ENCODE results near the gene TAF5L.
"Not testable (repeated sequence)": the region's sequence is repeated elsewhere in the genome, so short reads cannot be mapped to it uniquely, and the experiment has no call there.

The TAF5L gene

GRCh38 chr1:229570891-229571516, 54.9 kb downstream of the TAF5L start:
- in situ Hi-C loops (cut with HindIII; ENCODE audit: low pct_unique_long_range_greater_than_20kb, low sequenced_read_pairs), result no loop called here
- no peak for DNase-seq (ENCODE audit: low read depth in 1 of 2, low spot score in 1 of 2)
- TF ChIP-seq JUND (IDR thresholded peaks at IDR 0.05; ENCODE audit: low read depth), result no peak

- in situ Hi-C loops (cut with HindIII; ENCODE audit: low pct_unique_long_range_greater_than_20kb, low sequenced_read_pairs), result no loop called here
- no peak for DNase-seq (ENCODE audit: low read depth in 1 of 2, low spot score in 1 of 2)
- no peak for TF ChIP-seq JUND (IDR thresholded peaks at IDR 0.05; ENCODE audit: low read depth)
These were observed 55.6 kb downstream of the TAF5L start for GRCh38 chr1:229570305-229570704.

- TF ChIP-seq JUND (IDR thresholded peaks at IDR 0.05; ENCODE audit: low read depth), result no peak
- no peak for DNase-seq (ENCODE audit: low read depth in 1 of 2, low spot score in 1 of 2)
- in situ Hi-C loops (cut with HindIII; ENCODE audit: low pct_unique_long_range_greater_than_20kb, low sequenced_read_pairs), result no loop called here
These were observed 58.6 kb downstream of the TAF5L start for GRCh38 chr1:229567109-229567868.

- TF ChIP-seq JUND (IDR thresholded peaks at IDR 0.05; ENCODE audit: low read depth), result no peak
- DNase-seq (ENCODE audit: low read depth in 1 of 2, low spot score in 1 of 2), result no peak
- in situ Hi-C loops (cut with HindIII; ENCODE audit: low pct_unique_long_range_greater_than_20kb, low sequenced_read_pairs), result no loop called here
These were observed 62.2 kb downstream of the TAF5L start for GRCh38 chr1:229563701-229564100.

- no peak for TF ChIP-seq JUND (IDR thresholded peaks at IDR 0.05; ENCODE audit: low read depth)
- no peak for DNase-seq (ENCODE audit: low read depth in 1 of 2, low spot score in 1 of 2)
- in situ Hi-C loops (cut with HindIII; ENCODE audit: low pct_unique_long_range_greater_than_20kb, low sequenced_read_pairs), result no loop called here
These were observed 62.7 kb downstream of the TAF5L start for GRCh38 chr1:229563241-229563640.

- no peak for TF ChIP-seq JUND (IDR thresholded peaks at IDR 0.05; ENCODE audit: low read depth)
- no peak for DNase-seq (ENCODE audit: low read depth in 1 of 2, low spot score in 1 of 2)
- in situ Hi-C loops (cut with HindIII; ENCODE audit: low pct_unique_long_range_greater_than_20kb, low sequenced_read_pairs), result no loop called here
These were observed 63.2 kb downstream of the TAF5L start for GRCh38 chr1:229562686-229563085.

GRCh38 chr1:229561141-229561540, 64.8 kb downstream of the TAF5L start:
- TF ChIP-seq JUND (IDR thresholded peaks at IDR 0.05; ENCODE audit: low read depth), result no peak
- in situ Hi-C loops (cut with HindIII; ENCODE audit: low pct_unique_long_range_greater_than_20kb, low sequenced_read_pairs), result no loop called here
- no peak for DNase-seq (ENCODE audit: low read depth in 1 of 2, low spot score in 1 of 2)

- in situ Hi-C loops (cut with HindIII; ENCODE audit: low pct_unique_long_range_greater_than_20kb, low sequenced_read_pairs), result not testable (repeated sequence)
These were observed 65.8 kb downstream of the TAF5L start for GRCh38 chr1:229560124-229560523.

GRCh38 chr1:229559336-229559801, 66.6 kb downstream of the TAF5L start:
- in situ Hi-C loops (cut with HindIII; ENCODE audit: low pct_unique_long_range_greater_than_20kb, low sequenced_read_pairs); DNase-seq (ENCODE audit: low read depth in 1 of 2, low spot score in 1 of 2): not testable (repeated sequence)

More at GRCh38 chr1:229560124-229560523, 65.8 kb downstream of the TAF5L start:
- DNase-seq (ENCODE audit: low read depth in 1 of 2, low spot score in 1 of 2), result not testable (repeated sequence)

- in situ Hi-C loops (cut with HindIII; ENCODE audit: low pct_unique_long_range_greater_than_20kb, low sequenced_read_pairs), result no loop called here
- no peak for TF ChIP-seq JUND (IDR thresholded peaks at IDR 0.05; ENCODE audit: low read depth)
- peak; percentile 99 for DNase-seq (ENCODE audit: low read depth in 1 of 2, low spot score in 1 of 2)
These were observed 67.2 kb downstream of the TAF5L start, which contains the start of gene ABCB10 for GRCh38 chr1:229558460-229559335. Gene ABCB10, minus strand, starts transcription at chr1:229558707. Its CDS starts 55 bp downstream, at chr1:229558652.

GRCh38 chr1:229557913-229558414, 68.0 kb downstream of the TAF5L start:
- TF ChIP-seq JUND (IDR thresholded peaks at IDR 0.05; ENCODE audit: low read depth), result no peak
- in situ Hi-C loops (cut with HindIII; ENCODE audit: low pct_unique_long_range_greater_than_20kb, low sequenced_read_pairs), result no loop called here
- peak; percentile 45 to 67 for DNase-seq (ENCODE audit: low read depth in 1 of 2, low spot score in 1 of 2)

- DNase-seq (ENCODE audit: low read depth in 1 of 2, low spot score in 1 of 2), result no peak
- in situ Hi-C loops (cut with HindIII; ENCODE audit: low pct_unique_long_range_greater_than_20kb, low sequenced_read_pairs), result no loop called here
- no peak for TF ChIP-seq JUND (IDR thresholded peaks at IDR 0.05; ENCODE audit: low read depth)
These were observed 68.6 kb downstream of the TAF5L start for GRCh38 chr1:229557200-229557850.
